ENCODE results near the gene IRF2. TPM values are rescaled to one million over a fixed set of nuclear protein-coding genes. Genes with fewer than 3 reads are reported as not detected.

IRF2 gene
- total RNA-seq, 1 donor from 2014 or later: 12.6 TPM

- no peak overlapping the region for H3K4me3 Mint-ChIP-seq
- TF ChIP-seq CTCF (conservative IDR thresholded peaks at IDR 0.05): no peak
- H3K27ac Mint-ChIP-seq (ENCODE audit: unreplicated experiment): peak overlapping the region; percentile 19
- peaks cover 4% of the 10 kb centered on the region for H3K4me1 Mint-ChIP-seq
- peaks cover 3% of the 10 kb centered on the region for H3K9me3 Mint-ChIP-seq
- no peak for DNase-seq (ENCODE audit: low read depth, low spot score)
- no peaks in the 10 kb centered on the region for H3K27me3 Mint-ChIP-seq (ENCODE audit: low read depth)
- no peaks in the 10 kb centered on the region for H3K36me3 Mint-ChIP-seq (ENCODE audit: low read depth)
Observed at GRCh38 chr4:184358521-184359232, 115.7 kb downstream of the IRF2 start.

GRCh38 chr4:184357772-184358171, 116.6 kb downstream of the IRF2 start:
- DNase-seq (ENCODE audit: low read depth, low spot score): no peak
- no peaks in the 10 kb centered on the region for H3K36me3 Mint-ChIP-seq (ENCODE audit: low read depth)
- no peak overlapping the region for H3K4me3 Mint-ChIP-seq
- H3K27ac Mint-ChIP-seq (ENCODE audit: unreplicated experiment): no peak overlapping the region
- peaks cover 4% of the 10 kb centered on the region for H3K4me1 Mint-ChIP-seq
- peaks cover 3% of the 10 kb centered on the region for H3K9me3 Mint-ChIP-seq
- no peaks in the 10 kb centered on the region for H3K27me3 Mint-ChIP-seq (ENCODE audit: low read depth)
- no peak for TF ChIP-seq CTCF (conservative IDR thresholded peaks at IDR 0.05)

- Mint-ChIP-seq H3K4me3 (no peak overlapping the region), H3K27me3 (ENCODE audit: low read depth) (no peaks in the 10 kb centered on the region), H3K27ac (ENCODE audit: unreplicated experiment) (no peak overlapping the region), H3K9me3 (peaks cover 3% of the 10 kb centered on the region), H3K4me1 (peaks cover 4% of the 10 kb centered on the region), H3K36me3 (ENCODE audit: low read depth) (no peaks in the 10 kb centered on the region)
- no peak for TF ChIP-seq CTCF (conservative IDR thresholded peaks at IDR 0.05)
- no peak for DNase-seq (ENCODE audit: low read depth, low spot score)
Observed at GRCh38 chr4:184357165-184357564, 117.2 kb downstream of the IRF2 start.

- no peak for TF ChIP-seq CTCF (conservative IDR thresholded peaks at IDR 0.05)
- H3K27me3 Mint-ChIP-seq (ENCODE audit: low read depth): no peaks in the 10 kb centered on the region
- H3K27ac Mint-ChIP-seq (ENCODE audit: unreplicated experiment): no peak overlapping the region
- peaks cover 4% of the 10 kb centered on the region for H3K4me1 Mint-ChIP-seq
- DNase-seq (ENCODE audit: low read depth, low spot score): no peak
- no peak overlapping the region for H3K4me3 Mint-ChIP-seq
- H3K36me3 Mint-ChIP-seq (ENCODE audit: low read depth): no peaks in the 10 kb centered on the region
- no peaks in the 10 kb centered on the region for H3K9me3 Mint-ChIP-seq
Observed at GRCh38 chr4:184356366-184356765, 118.0 kb downstream of the IRF2 start.

GRCh38 chr4:184355857-184356256, 118.5 kb downstream of the IRF2 start:
- peaks cover 4% of the 10 kb centered on the region for H3K4me1 Mint-ChIP-seq
- no peaks in the 10 kb centered on the region for H3K9me3 Mint-ChIP-seq
- H3K27me3 Mint-ChIP-seq (ENCODE audit: low read depth): no peaks in the 10 kb centered on the region
- no peak for DNase-seq (ENCODE audit: low read depth, low spot score)
- no peaks in the 10 kb centered on the region for H3K36me3 Mint-ChIP-seq (ENCODE audit: low read depth)
- no peak for TF ChIP-seq CTCF (conservative IDR thresholded peaks at IDR 0.05)
- H3K4me3 Mint-ChIP-seq: no peak overlapping the region
- no peak overlapping the region for H3K27ac Mint-ChIP-seq (ENCODE audit: unreplicated experiment)

Measured in neural crest cell (in vitro differentiated cells).